Activated CD8-positive, alpha-beta memory T cell treated with anti-CD3 and anti-CD28 coated beads, Interleukin-2, amount 50 U/mL, for 4 hours (primary cell): ENCODE results near the gene CREBRF.
"Not testable (repeated sequence)": the region's sequence is repeated elsewhere in the genome, so short reads cannot be mapped to it uniquely, and the experiment has no call there.

Experiments
- DNase-seq: peaks from one replicate; pipeline ENCODE4 v3.0.0-alpha.2; 2020

The CREBRF gene, protein sequence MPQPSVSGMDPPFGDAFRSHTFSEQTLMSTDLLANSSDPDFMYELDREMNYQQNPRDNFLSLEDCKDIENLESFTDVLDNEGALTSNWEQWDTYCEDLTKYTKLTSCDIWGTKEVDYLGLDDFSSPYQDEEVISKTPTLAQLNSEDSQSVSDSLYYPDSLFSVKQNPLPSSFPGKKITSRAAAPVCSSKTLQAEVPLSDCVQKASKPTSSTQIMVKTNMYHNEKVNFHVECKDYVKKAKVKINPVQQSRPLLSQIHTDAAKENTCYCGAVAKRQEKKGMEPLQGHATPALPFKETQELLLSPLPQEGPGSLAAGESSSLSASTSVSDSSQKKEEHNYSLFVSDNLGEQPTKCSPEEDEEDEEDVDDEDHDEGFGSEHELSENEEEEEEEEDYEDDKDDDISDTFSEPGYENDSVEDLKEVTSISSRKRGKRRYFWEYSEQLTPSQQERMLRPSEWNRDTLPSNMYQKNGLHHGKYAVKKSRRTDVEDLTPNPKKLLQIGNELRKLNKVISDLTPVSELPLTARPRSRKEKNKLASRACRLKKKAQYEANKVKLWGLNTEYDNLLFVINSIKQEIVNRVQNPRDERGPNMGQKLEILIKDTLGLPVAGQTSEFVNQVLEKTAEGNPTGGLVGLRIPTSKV

DNA sequence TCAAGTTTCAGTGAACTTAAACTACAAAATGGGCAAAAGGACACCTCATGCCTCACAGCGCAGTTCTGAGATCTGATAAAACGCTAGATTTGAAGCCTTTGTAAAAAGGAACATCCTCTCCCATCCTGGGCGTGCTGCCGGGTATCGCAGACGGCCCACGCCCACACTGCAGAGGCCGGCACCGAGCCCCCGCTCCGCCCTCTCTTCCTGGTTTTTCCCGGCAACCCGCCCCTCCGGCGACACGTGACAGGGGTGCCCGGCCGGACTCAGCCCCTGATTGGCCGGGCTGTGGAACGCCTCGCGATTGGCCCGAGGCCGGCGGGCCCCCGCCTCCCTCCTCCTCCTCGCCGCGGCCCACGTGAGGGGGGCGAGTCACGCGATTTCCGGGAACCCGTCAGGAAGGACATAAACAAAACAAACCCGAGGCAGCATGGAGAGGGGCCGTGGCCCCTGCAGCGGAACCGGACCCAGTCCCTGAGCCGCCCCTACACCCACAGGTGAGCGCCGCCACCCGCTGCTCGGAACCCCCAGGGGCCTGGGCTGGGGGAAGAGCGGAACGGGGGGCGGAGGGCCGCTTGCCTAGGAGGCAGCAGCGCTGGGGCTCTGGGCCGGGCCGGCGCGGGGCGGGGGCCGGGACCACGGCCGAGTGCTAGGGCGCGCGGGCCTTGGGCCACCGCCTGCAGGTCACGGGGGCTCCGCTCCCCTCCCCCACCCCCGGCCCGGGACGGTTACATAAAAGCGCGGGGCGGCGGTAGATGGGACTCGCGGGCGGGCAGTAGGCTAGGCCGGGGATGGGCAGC, at the start of gene CREBRF:
CREBRF (plus strand) TSS at position 370 of the 800 bp plus-strand sequence. CDS start 24,424 bp downstream, outside the sequence.
- peak; percentile 99 for DNase-seq

DNA sequence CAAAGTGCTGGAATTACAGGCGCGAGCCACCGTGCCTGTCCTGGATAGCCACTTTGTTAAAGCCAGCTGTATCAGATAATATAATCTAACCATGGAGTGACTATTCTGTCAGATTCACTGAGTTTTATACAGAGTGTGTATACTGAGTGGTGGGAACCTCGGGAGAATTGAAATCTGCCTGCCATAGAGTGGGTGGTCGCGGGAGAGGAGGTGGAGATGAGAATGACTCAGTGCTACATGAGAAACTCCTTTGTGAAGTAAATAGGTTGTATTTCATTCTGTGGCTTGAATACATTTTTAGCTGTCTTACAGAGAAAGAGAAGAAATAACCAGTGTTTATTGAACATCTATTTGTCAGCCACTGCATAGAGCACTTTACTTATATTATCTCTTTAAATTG, 46.1 kb upstream of the CREBRF start:
- no peak for DNase-seq

GRCh38 chr5:173010547-173011464, 45.3 kb upstream of the CREBRF start:
- no peak for DNase-seq

DNA sequence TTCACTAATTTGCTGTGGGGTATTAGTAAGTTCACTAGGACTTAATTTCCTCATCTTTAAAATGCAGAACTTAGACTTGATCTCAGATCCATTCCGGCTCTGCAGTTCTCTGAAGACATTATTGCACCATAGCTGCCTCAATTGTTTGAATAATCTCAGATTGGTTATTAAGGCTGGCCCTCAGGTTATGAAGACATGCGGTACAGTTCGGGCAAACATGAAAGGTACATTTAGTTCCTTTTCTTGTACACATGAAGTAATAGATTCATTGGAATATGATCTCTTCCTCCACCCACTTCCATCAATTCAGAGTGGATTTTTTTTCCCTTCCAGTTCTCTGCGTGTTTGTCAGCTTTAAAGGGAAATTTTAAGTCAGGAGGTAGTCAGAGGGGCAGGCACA, 44.6 kb upstream of the CREBRF start:
- no peak for DNase-seq

- no peak for DNase-seq
Observed at GRCh38 chr5:173012882-173013281, 43.3 kb upstream of the CREBRF start.

DNA sequence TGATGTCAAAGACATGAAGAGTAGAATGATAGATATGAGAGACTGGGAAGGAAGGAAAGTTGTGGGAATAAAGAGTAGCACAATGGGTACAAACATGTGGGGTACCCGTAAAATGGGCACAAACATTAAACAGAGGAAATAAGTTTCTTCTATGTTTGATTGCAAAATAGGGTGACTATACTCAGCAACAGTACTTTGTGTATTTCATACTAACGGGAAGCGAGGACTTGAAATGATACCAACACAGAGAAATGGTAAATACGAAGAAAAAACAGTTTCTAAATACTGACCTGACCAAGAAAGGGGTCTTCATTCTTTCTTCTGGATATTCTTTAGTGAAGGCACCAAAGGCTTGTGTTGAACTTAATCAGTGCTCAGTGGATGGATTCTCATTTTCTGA, 41.5 kb upstream of the CREBRF start:
- no peak for DNase-seq

- no peak for DNase-seq
Observed at GRCh38 chr5:173015192-173015591, 41.0 kb upstream of the CREBRF start.

DNA sequence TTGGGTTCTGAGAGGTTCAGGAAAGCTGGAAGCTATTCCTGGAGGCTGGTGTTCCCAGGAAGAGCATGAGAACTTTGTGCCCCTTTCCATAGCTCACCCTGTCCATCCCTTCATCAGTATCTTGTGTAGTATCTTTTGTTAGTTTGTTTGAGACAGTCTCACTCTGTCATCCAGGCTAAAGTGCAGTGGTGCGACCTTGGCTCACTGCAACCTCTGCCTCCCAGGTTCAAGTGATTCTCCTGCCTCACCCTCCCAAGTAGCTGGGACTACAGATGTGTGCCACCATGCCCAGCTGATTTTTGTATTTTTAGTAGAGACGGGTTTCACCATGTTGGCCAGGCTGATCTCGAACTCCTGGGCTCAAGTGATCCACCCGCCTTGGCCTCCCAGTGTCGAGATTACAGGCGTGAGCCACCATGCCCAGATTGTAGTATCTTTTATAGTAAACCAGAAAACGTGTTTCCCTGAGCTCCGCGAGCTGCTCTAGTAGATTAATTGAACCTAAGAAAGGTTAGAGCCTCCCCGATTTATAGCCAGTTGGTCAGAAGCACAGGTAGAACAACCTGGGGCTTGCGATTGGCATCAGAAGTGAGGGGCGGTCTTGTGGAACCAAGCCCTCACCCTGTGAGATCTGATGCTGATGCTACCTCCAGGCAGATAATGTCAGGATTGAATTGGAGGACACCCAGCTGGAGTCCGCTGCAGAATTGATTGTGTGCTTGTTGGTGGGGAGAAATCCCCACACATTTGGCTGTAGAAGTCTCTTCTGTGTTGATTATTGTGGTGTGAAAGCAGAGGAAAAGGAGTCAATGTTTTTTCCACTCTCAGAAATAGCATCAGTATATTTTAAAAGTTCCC, 40.3 kb upstream of the CREBRF start:
- DNase-seq = no peak

- DNase-seq = no peak
Observed at GRCh38 chr5:173016598-173017046, 39.5 kb upstream of the CREBRF start.

GRCh38 chr5:173017087-173017486, 39.1 kb upstream of the CREBRF start:
- not testable (repeated sequence) for DNase-seq

DNA sequence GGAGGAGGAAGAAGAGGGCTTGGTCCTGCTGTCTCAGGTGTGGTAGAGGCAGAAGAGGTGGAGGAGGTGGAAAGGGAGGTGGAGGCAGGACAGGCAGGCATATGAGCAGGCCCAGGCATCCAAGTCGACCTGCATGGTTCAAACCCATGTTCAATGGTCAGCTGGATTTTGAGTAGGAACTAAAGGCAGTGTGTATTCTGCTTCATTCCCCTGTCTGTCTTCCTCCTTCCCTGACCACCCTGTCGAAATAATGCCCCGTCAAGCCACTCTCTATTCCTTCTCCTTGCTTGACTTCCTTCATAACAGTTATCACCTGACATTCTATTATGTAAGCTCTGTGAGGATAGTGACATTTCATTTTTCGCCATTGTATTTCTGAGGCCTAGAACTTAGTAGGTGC, 37.8 kb upstream of the CREBRF start:
- DNase-seq = no peak

- DNase-seq = no peak
Observed at GRCh38 chr5:173020154-173020581, 36.0 kb upstream of the CREBRF start.

DNA sequence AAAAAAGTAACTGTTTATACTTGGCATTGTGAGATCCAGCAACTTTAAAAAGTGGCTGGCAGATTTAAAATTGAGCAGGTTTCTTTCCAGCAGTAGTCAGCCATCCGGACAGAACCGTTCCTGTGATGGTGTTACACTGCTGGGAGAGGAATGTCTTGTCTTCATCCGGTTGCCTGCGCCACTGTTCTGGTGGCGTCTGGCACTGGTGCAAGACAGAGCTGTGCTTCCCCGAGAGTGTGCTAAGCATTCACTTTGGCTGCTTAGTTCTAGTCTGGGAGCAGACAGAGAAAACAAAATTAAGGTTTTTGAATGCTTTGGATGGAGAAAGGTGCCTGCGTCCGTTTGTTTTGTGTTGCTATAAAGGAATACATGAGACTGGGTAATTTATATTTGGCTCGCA, 35.5 kb upstream of the CREBRF start:
- no peak for DNase-seq

DNA sequence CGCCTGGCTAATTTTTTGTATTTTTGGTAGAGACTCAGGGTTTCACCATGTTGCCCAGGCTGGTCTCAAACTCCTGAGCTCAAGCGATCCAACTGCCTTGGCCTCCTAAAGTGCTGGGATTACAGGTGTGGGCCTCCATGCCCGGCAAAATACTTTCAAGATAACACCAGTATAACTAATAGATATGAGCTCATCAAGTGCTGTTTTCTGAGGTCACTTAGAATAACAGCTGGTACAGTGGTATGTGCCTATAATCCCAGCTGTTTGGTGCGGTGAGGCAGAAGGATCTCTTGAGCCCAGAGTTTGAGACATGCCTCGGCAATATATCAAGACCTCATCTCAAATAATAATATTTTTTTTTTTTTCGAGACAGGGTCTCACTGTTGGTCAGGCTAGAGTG, 30.5 kb upstream of the CREBRF start:
- no peak for DNase-seq

- DNase-seq = no peak
Observed at GRCh38 chr5:173027905-173028304, 28.2 kb upstream of the CREBRF start.

GRCh38 chr5:173028811-173029327, 27.3 kb upstream of the CREBRF start:
- no peak for DNase-seq

DNA sequence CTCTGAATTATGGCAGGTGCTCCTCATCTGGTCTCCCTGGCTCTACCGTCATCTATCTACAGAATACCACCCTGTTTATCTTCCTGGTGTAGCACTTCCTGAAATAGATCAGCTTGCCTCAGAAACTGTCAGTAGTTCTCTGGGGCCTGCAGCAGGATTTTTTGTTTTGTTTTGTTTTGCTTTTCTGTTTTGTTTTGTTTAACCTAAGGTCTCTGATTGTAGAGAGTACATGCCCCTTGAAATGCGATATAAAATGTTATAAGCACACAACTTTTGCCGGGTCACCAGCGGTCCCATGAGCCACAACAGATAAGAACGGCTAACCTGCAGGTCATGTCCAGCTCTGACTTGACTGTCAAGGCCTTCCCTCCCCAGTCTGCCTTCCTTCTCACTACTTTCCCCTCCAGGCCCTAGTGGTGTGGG, 26.6 kb upstream of the CREBRF start:
- DNase-seq = no peak

- not testable (repeated sequence) for DNase-seq
Observed at GRCh38 chr5:173032096-173032495, 24.1 kb upstream of the CREBRF start.

DNA sequence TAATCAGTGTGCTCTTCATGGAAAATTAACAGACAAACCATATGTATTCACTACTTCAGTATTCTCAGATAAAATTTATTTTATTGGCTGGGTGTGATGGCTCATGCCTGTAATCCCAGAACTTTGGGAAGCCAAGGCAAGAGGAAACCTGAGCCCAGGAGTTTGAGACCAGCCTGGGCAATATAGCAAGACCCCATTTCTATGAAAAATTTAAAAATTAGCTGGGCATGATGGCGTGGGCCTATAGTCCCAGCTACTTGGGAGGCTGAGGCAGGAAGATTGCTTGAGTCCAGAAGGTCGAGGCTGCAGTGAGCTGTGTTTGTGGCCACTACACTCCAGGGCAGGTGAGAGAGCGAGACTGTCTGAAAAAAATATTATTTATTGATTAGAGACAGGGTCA, 23.4 kb upstream of the CREBRF start:
- no peak for DNase-seq

DNA sequence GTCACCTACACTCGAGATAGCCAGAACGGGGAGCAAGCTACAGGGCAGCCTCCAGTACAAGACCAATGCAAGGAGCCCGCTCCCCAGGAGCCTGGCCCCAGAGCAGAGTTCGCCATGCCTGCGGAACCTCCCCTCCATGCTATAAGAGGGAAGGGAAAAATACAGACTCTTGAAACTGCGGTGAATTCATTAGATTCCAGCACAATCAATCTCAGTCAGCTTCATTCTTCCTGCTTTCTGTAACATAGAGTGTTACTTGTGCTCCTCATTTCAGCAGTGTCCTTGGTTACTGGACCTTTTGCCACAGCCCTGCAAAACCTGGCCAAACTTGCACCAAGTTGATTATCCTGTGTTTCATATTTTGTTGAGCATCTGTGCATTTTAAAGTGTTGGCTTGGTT, 22.2 kb upstream of the CREBRF start:
- DNase-seq = no peak
